ENCODE data around the gene TRAFD1. TPM values are rescaled to one million over a fixed set of nuclear protein-coding genes. Genes with fewer than 3 reads are reported as not detected.
"Not testable (repeated sequence)": the region's sequence is repeated elsewhere in the genome, so short reads cannot be mapped to it uniquely, and the experiment has no call there.

The TRAFD1 gene
- total RNA-seq, 1 donor from 2014 or later: 27.5 TPM

- Mint-ChIP-seq H3K36me3 (ENCODE audit: low read depth) (peaks cover 53% of the 10 kb centered on the region), H3K27ac (ENCODE audit: unreplicated experiment) (no peak overlapping the region), H3K27me3 (ENCODE audit: low read depth) (no peaks in the 10 kb centered on the region), H3K4me1 (ENCODE audit: low read depth) (no peaks in the 10 kb centered on the region), H3K9me3 (ENCODE audit: low read depth) (peaks cover 19% of the 10 kb centered on the region), H3K4me3 (ENCODE audit: unreplicated experiment) (no peak overlapping the region)
- no peak for DNase-seq (ENCODE audit: low spot score)
- TF ChIP-seq CTCF (IDR thresholded peaks at IDR 0.05): no peak
Observed at GRCh38 chr12:112153893-112154219, 28.5 kb downstream of the TRAFD1 start.

- H3K27ac Mint-ChIP-seq (ENCODE audit: unreplicated experiment); H3K4me1 Mint-ChIP-seq (ENCODE audit: low read depth): not testable (repeated sequence)
- peaks cover 55% of the 10 kb centered on the region for H3K36me3 Mint-ChIP-seq (ENCODE audit: low read depth)
Observed at GRCh38 chr12:112158461-112159145, 33.2 kb downstream of the TRAFD1 start.

GRCh38 chr12:112159146-112159541 lies 33.8 kb downstream of the TRAFD1 start:
- H3K4me1 Mint-ChIP-seq (ENCODE audit: low read depth): no peaks in the 10 kb centered on the region
- H3K27me3 Mint-ChIP-seq (ENCODE audit: low read depth): no peaks in the 10 kb centered on the region
- peaks cover 19% of the 10 kb centered on the region for H3K9me3 Mint-ChIP-seq (ENCODE audit: low read depth)
- DNase-seq (ENCODE audit: low spot score): peak; percentile 15
- no peak overlapping the region for H3K27ac Mint-ChIP-seq (ENCODE audit: unreplicated experiment)
- no peak overlapping the region for H3K4me3 Mint-ChIP-seq (ENCODE audit: unreplicated experiment)
- no peak for TF ChIP-seq CTCF (IDR thresholded peaks at IDR 0.05)
- peaks cover 52% of the 10 kb centered on the region for H3K36me3 Mint-ChIP-seq (ENCODE audit: low read depth)

More at GRCh38 chr12:112158461-112159145, 33.2 kb downstream of the TRAFD1 start:
- H3K9me3 Mint-ChIP-seq (ENCODE audit: low read depth): peaks cover 19% of the 10 kb centered on the region
- H3K27me3 Mint-ChIP-seq (ENCODE audit: low read depth); H3K4me3 Mint-ChIP-seq (ENCODE audit: unreplicated experiment): not testable (repeated sequence)
- peak; percentile 77 for DNase-seq (ENCODE audit: low spot score)

DNA sequence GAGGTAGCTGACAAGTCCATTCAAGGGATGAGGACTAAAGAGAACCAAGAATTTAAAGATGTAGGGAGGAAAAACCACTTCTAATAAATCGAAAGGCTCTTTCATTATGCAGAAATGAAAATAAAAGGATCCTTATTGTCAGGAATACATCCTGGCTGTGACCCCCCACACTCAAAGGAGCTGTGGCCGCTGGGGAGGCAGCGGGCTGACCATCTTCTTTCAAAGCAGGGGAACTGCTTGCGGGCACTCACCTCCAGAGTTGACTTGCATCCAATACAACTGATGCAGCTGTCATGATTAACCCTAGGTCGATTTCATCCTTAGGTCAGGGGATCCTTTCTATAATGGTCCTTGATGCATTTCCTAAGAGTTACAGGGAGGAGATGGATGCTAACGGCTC lies 35.3 kb downstream of the TRAFD1 start:
- no peak overlapping the region for H3K4me3 Mint-ChIP-seq (ENCODE audit: unreplicated experiment)
- no peaks in the 10 kb centered on the region for H3K27me3 Mint-ChIP-seq (ENCODE audit: low read depth)
- H3K36me3 Mint-ChIP-seq (ENCODE audit: low read depth): peaks cover 48% of the 10 kb centered on the region
- TF ChIP-seq CTCF (IDR thresholded peaks at IDR 0.05): no peak
- peaks cover 16% of the 10 kb centered on the region for H3K9me3 Mint-ChIP-seq (ENCODE audit: low read depth)
- no peak overlapping the region for H3K27ac Mint-ChIP-seq (ENCODE audit: unreplicated experiment)
- DNase-seq (ENCODE audit: low spot score): peak; percentile 59
- H3K4me1 Mint-ChIP-seq (ENCODE audit: low read depth): no peaks in the 10 kb centered on the region

GRCh38 chr12:112161711-112162110 lies 36.4 kb downstream of the TRAFD1 start:
- no peaks in the 10 kb centered on the region for H3K27me3 Mint-ChIP-seq (ENCODE audit: low read depth)
- H3K27ac Mint-ChIP-seq (ENCODE audit: unreplicated experiment): no peak overlapping the region
- no peak overlapping the region for H3K4me3 Mint-ChIP-seq (ENCODE audit: unreplicated experiment)
- peaks cover 7% of the 10 kb centered on the region for H3K9me3 Mint-ChIP-seq (ENCODE audit: low read depth)
- peaks cover 40% of the 10 kb centered on the region for H3K36me3 Mint-ChIP-seq (ENCODE audit: low read depth)
- DNase-seq (ENCODE audit: low spot score): no peak
- H3K4me1 Mint-ChIP-seq (ENCODE audit: low read depth): no peaks in the 10 kb centered on the region
- no peak for TF ChIP-seq CTCF (IDR thresholded peaks at IDR 0.05)

DNA sequence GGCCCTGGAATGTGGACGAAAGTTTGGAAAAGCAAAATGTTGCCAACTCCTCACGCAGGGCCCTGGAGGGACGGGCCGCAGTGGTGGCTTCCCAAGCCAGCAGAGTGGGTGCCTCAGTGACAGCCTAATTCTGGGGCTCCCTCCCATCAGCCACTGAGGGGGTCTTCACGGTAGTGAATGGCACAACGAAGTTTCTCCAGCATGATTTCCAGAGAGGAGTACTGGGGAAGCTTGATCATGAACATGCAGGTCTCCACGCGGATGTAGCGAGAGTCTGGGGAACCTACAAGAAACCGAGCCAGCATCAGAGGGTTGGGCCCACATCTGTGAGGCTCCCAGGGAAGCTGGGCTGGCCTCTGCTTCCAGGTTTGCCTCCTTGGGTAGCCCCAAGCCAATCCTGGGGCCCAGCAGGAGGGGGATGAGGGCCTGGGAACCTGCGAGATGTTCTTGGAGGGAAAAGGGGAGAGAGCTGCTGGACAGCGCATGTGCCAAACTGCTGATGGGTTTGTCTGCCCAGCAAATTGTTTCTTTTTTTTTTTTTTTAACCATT lies 37.0 kb downstream of the TRAFD1 start:
- H3K36me3 Mint-ChIP-seq (ENCODE audit: low read depth): peaks cover 38% of the 10 kb centered on the region
- no peak overlapping the region for H3K27ac Mint-ChIP-seq (ENCODE audit: unreplicated experiment)
- H3K4me3 Mint-ChIP-seq (ENCODE audit: unreplicated experiment): no peak overlapping the region

More for the DNA sequence above, 37.0 kb downstream of the TRAFD1 start:
- Mint-ChIP-seq H3K4me1 (ENCODE audit: low read depth) (no peaks in the 10 kb centered on the region), H3K27me3 (ENCODE audit: low read depth) (no peaks in the 10 kb centered on the region), H3K9me3 (ENCODE audit: low read depth) (peaks cover 7% of the 10 kb centered on the region)
- TF ChIP-seq CTCF (IDR thresholded peaks at IDR 0.05): no peak
- no peak for DNase-seq (ENCODE audit: low spot score)
